DOHH2 (cell line): ENCODE measurements around the gene C6orf136.

Experiments
- CTCF ChIP-seq: fragments of 200-600 bp; sonication (generic); IDR thresholded peaks from one replicate; pipeline ENCODE4 v1.5.1; 2014; ENCODE audit warnings: antibody characterized with exemption, mild to moderate bottlenecking, low read depth, low read length; ENCODE audit not compliant: poor library complexity, severe bottlenecking
- EZH2phosphoT487 ChIP-seq: fragments of 200-600 bp; sonication (generic); IDR thresholded peaks from 2 replicates; pipeline ENCODE4 v1.6.1; 2017; ENCODE audit warnings: borderline replicate concordance, mild to moderate bottlenecking, antibody characterized with exemption, low read length, moderate library complexity, mixed read lengths

GRCh38 chr6:30618270-30618797 is 28.6 kb upstream of the C6orf136 start:
- TF ChIP-seq CTCF (no peak), EZH2phosphoT487 (no peak)
